Adipose tissue (tissue), 3 donors: Measurements from ENCODE around the gene CTCF. TPM values are rescaled to one million over a fixed set of nuclear protein-coding genes. Genes with fewer than 3 reads are reported as not detected.

Source experiments
- H3K27ac ChIP-seq: one replicate; pipeline ENCODE4 v1.5.1; 2013; ENCODE audit warnings: low read depth, low read length
- WGBS, 3 donors: extraction: QIAGEN DNeasy Blood & Tissue Kit; methylation state at CpG; one replicate each; pipeline ENCODE4 v1.1.7; 2013; 5-methylcytosine and 5-hydroxymethylcytosine counted together
- polyA plus RNA-seq, 3 donors: library from polyadenylated mRNA; stranded (reverse); fragments of 200-250 nt; gene quantifications; one replicate each; pipeline ENCODE4 v1.2.3, GENCODE V29; 2013
- donor health status: healthy with polysubstance abuse.
- donor health status: Bipolar disorder and iron deficiency.
- donor health status: healthy.

The CTCF gene
- polyA plus RNA-seq, 3 donors, result 12.4 to 26.0 (median 15.2) TPM

GRCh38 chr16:67641779-67642708, 79.7 kb downstream of the CTCF start:
- 43 to 65% (median 55%) methylated on average over 10 of the region's 10 CpGs for WGBS, 3 donors
- no peak overlapping the region for H3K27ac ChIP-seq

- no peak overlapping the region for H3K27ac ChIP-seq
- WGBS, 3 donors, result 87 to 97% (median 91%) methylated on average over 9 of the region's 9 CpGs
Observed at GRCh38 chr16:67644038-67644437, 81.7 kb downstream of the CTCF start.

DNA sequence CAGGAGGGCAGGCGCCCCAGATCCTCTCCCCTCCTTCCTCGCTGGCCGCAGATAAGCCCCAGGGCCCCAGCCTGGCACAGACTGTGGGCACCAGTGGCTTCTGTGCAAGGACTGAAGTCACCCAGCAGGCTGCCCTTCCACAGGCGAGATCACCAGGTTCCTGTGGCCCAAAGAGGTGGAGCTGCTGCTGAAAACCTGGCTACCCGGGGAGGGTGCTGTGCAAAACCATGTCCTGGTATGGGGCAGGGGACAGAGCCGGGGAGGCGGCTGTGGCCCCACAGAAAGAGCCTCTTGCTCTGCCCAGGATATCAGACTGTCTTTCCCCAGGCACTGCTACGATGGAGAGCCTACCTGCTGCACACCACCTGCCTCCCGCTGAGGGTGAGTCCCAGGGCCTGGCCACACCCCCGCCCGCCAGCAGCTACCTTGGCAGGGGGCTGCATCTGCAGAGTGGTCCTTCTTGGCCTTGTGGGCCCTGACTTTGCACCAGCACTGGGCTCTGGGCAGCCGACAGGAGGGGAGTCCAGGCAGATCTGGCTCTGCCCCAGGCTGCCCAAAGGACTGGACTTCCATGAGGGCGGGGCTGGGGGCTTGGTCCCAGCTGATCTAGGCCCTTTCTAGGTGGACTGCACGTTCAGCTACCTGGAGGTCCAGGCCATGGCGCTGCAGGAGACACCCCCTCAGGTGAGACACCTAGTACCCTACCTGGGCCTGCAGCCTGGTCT, 83.2 kb downstream of the CTCF start:
- WGBS, 3 donors, result 74 to 85% (median 81%) methylated on average over 14 to 15 of the region's 15 CpGs
- no peak overlapping the region for H3K27ac ChIP-seq

DNA sequence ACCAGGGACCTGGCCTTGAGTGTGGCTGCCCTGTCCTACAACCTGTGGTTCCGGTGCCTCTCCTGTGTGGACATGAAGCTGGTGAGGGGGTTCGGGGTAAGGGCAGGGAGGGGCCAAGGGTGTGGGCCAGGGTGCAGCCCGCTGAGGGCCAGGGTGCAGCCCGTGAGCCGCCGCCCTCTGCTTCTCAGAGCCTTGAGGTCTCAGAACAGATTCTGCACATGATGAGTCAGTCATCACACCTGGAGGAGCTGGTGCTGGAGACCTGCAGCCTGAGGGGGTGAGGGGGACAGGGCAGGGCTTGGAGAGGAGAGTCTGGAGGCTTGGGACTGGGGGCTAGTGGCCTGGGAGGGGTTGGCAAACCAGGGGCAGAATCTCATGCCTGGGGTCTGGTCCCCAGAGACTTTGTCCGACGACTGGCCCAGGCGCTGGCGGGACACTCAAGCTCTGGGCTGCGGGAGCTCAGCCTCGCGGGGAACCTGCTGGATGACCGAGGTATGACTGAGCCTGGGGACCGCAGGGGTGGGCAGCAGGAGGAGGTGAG, 84.9 kb downstream of the CTCF start:
- WGBS, 3 donors, result 70 to 83% (median 74%) methylated on average over 13 to 15 of the region's 15 CpGs
- H3K27ac ChIP-seq, result no peak overlapping the region

DNA sequence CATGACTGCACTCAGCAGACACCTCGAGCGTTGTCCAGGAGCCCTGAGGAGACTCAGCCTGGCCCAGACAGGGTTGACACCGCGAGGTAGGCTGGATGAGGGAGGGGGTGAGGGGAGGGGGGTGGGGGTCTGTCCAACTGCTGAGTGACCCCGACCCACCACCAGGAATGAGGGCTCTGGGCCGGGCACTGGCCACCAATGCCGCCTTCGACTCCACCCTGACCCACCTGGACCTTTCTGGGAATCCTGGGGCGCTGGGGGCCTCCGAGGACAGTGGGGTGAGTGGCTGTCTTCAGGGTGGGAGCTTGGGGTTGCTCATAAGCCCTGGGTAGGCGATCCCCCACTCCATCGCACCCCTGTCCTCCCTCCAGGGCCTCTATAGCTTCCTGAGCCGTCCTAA, 85.4 kb downstream of the CTCF start:
- WGBS, 3 donors, result 65 to 81% (median 76%) methylated on average over 9 to 13 of the region's 13 CpGs
- no peak overlapping the region for H3K27ac ChIP-seq

GRCh38 chr16:67648088-67648763, 85.9 kb downstream of the CTCF start:
- WGBS, 3 donors, result 19 to 46% (median 45%) methylated on average over 53 to 65 of the region's 65 CpGs
- H3K27ac ChIP-seq, result no peak overlapping the region

DNA sequence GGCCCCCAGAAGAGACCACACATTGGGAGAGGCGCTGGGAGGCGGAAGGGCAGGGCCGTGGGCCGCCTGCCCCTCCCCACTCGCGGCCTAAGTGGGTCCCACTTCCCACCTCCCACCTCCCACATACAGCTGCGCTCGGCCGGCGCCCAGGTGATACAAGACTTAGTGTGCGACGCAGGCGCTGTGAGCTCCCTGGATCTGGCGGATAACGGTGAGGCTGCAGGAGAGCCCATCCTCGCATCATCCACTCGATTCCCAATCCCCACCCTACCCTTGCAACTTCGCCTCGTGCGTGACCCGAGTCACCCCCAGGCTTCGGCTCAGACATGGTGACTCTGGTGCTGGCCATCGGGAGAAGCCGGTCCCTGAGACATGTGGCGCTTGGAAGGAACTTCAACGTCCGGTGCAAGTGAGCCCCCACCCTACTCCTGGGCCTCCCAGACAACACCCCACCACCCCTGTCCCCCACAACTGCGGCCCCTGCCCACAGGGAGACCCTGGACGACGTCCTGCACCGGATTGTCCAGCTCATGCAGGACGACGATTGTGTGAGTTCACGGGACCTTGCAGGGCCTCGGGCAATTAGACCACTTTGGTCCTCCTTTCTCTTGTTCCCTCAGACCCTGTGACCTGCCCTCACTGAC, 86.6 kb downstream of the CTCF start:
- WGBS, 3 donors, result 52 to 60% (median 56%) methylated on average over 34 to 35 of the region's 35 CpGs
- H3K27ac ChIP-seq, result no peak overlapping the region

DNA sequence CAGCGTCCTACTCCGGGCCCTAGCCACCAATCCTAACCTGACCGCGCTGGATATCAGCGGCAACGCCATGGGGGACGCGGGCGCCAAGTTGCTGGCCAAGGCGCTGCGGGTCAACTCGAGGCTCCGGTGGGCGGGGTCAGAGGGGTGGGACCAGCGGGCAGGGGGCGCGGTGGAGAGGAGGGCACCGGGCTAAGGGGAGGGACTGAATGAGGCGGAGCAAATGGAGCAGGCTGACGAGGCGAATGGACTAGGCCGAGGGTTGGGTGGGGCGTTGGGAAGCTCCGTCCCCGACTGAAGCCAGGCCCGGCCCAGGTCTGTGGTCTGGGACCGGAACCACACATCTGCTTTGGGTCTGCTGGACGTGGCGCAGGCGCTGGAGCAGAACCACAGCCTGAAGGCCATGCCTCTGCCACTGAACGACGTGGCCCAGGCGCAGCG, 87.2 kb downstream of the CTCF start:
- WGBS, 3 donors, result 25 to 46% (median 45%) methylated on average over 34 of the region's 34 CpGs
- H3K27ac ChIP-seq, result no peak overlapping the region

GRCh38 chr16:67650023-67650422, 87.7 kb downstream of the CTCF start:
- H3K27ac ChIP-seq, result no peak overlapping the region
- WGBS, 3 donors, result 67 to 76% (median 76%) methylated on average over 8 of the region's 8 CpGs

DNA sequence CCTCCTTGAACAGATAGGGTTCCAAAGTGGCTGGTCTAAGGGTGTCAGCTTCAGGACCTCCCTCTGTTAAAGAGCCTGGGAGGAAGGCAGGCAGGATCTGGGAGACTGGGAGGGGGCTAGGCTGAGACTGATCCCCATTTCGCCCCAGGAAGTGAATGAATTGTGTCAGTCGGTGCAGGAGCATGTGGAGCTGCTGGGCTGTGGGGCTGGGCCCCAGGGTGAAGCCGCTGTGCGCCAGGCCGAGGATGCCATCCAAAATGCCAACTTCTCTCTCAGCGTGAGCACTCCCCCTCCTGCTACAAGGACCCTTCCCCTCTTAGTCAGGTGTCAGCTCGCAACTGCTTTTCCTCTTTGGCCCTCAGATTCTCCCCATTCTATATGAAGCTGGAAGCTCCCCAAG, 88.7 kb downstream of the CTCF start:
- WGBS, 3 donors, result 92 to 97% (median 93%) methylated on average over 7 of the region's 7 CpGs
- H3K27ac ChIP-seq, result no peak overlapping the region

- 83 to 86% (median 86%) methylated on average over 4 of the region's 4 CpGs for WGBS, 3 donors
- H3K27ac ChIP-seq, result no peak overlapping the region
Observed at GRCh38 chr16:67651847-67652246, 89.5 kb downstream of the CTCF start.

DNA sequence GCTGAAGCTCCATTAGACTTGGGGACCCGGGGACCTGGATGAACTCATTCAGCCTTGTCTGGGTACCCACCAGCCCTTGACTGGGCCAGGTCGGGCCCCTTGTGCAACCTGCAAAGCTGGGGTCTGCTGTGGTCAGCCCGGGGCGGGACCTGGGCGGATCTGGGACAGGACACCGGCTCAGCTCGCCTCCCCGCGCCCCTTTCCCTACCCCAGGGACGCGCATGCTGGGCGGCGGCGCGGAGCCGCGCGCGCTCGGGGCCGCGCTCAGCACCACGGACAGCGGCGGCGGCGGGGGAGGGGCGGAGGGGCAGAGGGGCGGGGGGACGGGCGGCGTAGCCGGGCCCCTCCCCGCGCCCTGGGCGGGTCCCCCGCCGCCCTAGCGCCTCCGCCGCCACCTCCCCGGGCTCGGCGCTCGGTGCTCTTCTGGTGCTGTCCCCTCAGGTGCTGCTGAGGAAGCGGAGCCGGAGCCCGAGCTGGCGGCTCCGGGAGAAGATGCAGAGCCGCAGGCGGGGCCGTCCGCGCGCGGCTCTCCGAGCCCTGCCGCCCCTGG, 90.3 kb downstream of the CTCF start:
- H3K27ac ChIP-seq, result no peak overlapping the region

GRCh38 chr16:67653128-67653788, 90.9 kb downstream of the CTCF start:
- H3K27ac ChIP-seq, result no peak overlapping the region
- 13 to 33% (median 23%) methylated on average over 47 to 68 of the region's 68 CpGs for WGBS, 3 donors

More for the DNA sequence above, 90.3 kb downstream of the CTCF start:
- WGBS, 3 donors, result 8 to 24% (median 21%) methylated on average over 23 to 58 of the region's 59 CpGs

- WGBS, 3 donors, result 30 to 43% (median 39%) methylated on average over 22 to 25 of the region's 25 CpGs
- no peak overlapping the region for H3K27ac ChIP-seq
Observed at GRCh38 chr16:67653789-67654402, 91.6 kb downstream of the CTCF start.

DNA sequence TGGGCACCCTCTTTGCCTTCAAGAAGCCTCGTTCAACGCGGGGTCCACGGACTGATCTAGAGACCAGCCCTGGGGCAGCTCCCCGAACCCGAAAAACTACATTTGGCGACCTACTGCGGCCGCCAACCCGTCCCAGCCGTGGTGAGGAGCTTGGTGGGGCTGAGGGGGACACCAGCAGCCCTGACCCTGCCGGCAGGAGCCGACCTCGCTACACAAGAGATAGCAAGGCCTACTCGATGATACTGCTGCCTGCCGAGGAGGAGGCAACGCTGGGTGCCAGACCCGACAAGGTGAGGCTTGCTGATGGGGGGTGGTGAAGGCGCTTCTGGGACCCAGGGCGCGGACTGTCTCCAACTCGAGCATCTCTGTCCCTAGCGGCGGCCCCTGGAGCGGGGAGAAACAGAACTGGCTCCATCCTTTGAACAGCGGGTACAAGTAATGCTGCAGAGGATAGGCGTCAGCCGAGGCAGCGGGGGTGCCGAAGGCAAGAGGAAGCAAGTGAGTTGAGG, 92.1 kb downstream of the CTCF start:
- 42 to 70% (median 57%) methylated on average over 30 of the region's 30 CpGs for WGBS, 3 donors
- H3K27ac ChIP-seq, result no peak overlapping the region

GRCh38 chr16:67655363-67655762, 93.0 kb downstream of the CTCF start:
- no peak overlapping the region for H3K27ac ChIP-seq
- 72 to 83% (median 73%) methylated on average over 4 of the region's 4 CpGs for WGBS, 3 donors
